ENCODE measurements around the gene RNF31. TPM values are rescaled to one million over a fixed set of nuclear protein-coding genes. Genes with fewer than 3 reads are reported as not detected.
A peak's percentile ranks its signal among the peaks of the same experiment; 100 is the strongest.

RNF31 gene
- total RNA-seq, 1 experiment from 2014 or later = 62.3 TPM

DNA sequence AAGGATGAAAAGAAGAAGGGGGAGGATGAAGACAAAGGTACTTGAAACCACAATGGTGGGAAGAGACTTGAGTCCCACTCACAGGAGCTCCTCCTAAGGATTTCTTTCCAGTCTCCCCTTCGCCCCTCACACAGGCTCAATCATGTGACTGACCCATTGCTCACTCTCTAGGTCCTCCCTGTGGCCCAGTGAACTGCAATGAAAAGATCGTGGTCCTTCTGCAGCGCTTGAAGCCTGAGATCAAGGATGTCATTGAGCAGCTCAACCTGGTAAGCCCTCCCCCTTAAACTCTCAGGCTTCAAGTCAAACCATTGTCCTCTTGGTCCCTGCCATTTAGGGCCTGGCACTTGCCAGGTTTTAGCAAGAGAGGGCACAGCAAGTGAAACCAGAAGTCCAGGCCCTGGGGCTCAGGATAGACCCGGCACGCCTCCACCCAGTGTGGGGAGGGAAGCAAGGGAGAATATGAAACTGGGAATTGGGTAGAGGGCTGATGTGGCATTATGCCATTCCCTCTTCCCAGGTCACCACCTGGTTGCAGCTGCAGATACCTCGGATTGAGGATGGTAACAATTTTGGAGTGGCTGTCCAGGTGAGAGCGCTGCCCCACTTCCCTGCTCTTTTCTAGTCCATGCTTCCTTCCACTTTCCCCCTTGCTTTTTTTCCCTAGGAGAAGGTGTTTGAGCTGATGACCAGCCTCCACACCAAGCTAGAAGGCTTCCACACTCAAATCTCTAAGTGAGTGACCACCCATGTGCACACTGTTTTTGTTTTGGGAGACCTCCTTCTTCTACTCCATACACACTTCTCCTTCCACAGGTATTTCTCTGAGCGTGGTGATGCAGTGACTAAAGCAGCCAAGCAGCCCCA lies 9.5 kb upstream of the RNF31 start:
- DNase-seq (ENCODE audit: low spot score) = no peak

DNA sequence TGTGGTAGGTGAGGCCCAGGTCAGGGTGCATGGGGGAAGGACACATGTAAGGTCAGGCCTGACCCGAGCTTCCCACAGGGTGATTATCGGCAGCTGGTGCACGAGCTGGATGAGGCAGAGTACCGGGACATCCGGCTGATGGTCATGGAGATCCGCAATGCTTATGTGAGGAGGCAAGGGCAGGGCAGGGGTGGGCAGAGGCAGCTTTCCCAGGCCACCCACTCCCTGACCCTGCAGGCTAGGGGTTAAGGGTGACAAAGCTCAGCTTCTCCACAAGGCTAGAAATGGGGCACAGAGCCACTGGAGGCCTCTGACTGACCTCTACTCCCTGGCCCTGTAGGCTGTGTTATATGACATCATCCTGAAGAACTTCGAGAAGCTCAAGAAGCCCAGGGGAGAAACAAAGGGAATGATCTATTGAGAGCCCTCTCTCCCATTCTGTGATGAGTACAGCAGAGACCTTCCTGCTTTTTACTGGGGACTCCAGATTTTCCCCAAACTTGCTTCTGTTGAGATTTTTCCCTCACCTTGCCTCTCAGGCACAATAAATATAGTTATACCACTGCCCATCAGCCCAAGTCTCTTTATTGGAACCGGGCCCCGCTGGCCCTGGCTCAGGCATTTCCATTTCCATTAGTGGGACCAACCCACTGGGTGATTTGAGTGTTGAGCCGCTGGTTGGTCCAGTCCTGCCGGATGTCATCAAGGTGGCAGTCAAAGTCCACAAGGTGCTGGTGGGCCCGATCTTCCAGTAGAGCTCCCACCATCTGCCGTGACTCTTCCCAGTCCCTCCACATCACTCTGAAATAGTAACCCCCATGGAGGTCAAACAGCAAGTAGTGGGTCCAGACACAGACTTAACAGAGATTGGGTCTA lies 8.7 kb upstream of the RNF31 start:
- no peak for DNase-seq (ENCODE audit: low spot score)

DNA sequence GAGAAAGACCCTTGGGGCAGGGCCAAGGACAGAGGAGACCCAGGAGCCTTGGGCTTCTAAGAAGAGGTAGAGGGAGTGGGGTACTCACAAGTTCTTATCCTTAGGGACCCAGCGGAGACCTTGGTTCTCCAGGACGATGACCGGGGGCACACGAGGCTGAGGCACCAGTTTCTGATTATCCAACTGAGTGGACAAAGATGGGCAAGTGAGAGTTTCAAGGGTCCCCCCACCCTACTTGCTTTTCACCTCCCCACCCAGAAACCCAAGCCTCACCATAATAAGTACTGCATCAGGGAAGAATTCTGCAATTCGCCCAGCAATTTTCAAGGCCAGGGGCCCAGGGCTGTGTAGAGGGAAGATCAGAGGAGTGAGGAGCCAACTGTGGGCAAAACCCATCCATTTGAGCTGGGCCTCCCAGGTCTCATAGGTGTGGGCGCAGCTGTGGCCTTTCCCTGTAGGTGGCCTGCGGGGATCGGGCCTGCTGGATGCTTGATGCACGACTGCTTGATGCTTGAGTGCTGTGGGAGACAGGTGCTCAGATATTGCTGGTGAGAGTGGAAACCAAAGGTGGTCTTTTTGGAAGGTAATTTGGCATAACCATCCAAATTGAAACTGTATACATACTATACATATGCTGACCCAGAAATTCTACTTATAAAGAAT lies 7.9 kb upstream of the RNF31 start:
- DNase-seq (ENCODE audit: low spot score) = peak; percentile 32

- DNase-seq (ENCODE audit: low spot score) = peak; percentile 98
Observed at GRCh38 chr14:24141097-24141880, 6.0 kb upstream of the RNF31 start, which contains the start of gene EMC9. Gene EMC9 (minus strand): TSS chr14:24141591. CDS start chr14:24141304, 287 bp downstream.

GRCh38 chr14:24143511-24143910 lies 3.8 kb upstream of the RNF31 start:
- no peak for DNase-seq (ENCODE audit: low spot score)

- DNase-seq (ENCODE audit: low spot score) = no peak
Observed at GRCh38 chr14:24144451-24144850, 2.8 kb upstream of the RNF31 start.

DNA sequence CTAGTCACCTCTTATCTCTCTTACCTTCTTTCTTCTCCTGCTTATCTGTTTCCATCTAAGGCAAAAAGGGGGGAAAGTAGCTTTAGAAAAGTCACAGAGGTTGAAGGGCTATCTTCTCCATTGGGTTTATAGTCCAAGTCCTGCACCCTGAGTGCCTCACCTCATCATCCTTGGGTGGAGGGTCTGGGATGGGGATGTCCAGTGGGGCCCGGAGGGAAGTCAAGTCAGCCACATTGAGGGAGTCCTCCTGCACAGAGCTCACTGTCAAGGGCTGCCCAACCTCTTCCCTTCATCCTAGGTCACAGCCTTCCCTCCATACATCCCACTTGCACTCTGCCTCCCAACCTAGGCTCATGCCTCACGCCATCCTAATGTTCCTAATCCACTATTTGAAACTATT lies 2.1 kb upstream of the RNF31 start:
- no peak for DNase-seq (ENCODE audit: low spot score)

- DNase-seq (ENCODE audit: low spot score) = no peak
Observed at GRCh38 chr14:24145690-24146452, 1.4 kb upstream of the RNF31 start.

GRCh38 chr14:24146453-24146977 lies 783 bp upstream of the RNF31 start, which contains the start of gene PSME2:
Gene PSME2 (minus strand): TSS chr14:24146610. CDS start chr14:24146581, 29 bp downstream.
- DNase-seq (ENCODE audit: low spot score) = peak; percentile 88

DNA sequence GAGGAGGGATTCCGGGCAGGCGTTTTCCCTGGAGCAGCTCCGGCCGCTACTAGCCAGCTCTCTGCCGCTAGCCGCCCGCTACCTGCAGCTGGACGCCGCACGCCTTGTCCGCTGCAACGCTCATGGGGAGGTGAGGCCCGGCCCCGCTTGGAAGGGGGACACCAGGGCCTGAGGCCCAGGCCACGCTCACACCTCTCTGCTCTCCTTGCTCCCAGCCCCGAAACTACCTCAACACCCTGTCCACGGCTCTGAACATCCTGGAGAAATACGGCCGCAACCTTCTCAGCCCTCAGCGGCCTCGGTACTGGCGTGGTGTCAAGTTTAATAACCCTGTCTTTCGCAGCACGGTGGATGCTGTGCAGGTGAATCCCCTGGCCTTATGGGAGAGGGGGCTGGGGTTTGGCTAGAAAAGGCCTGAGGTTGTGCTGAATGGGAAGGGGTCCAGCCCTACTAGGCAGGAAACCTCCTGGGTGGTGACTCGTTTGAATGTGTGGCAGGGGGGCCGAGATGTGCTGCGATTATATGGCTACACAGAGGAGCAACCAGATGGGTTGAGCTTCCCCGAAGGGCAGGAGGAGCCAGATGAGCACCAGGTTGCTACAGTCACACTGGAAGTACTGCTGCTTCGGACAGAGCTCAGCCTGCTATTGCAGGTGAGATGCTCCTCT lies 597 bp downstream of the RNF31 start:
- no peak for DNase-seq (ENCODE audit: low spot score)

GRCh38 chr14:24149302-24149969 lies 2.1 kb downstream of the RNF31 start:
- no peak for DNase-seq (ENCODE audit: low spot score)

DNA sequence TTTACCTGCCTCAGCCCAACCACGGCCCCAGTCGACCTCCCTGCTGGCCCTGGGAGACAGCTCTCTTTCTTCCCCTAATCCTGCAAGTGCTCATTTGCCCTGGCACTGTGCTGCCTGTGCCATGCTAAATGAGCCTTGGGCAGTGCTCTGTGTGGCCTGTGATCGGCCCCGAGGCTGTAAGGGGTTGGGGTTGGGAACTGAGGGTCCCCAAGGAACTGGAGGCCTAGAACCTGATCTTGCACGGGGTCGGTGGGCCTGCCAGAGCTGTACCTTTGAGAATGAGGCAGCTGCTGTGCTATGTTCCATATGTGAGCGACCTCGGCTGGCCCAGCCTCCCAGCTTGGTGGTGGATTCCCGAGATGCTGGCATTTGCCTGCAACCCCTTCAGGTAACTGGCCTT lies 2.8 kb downstream of the RNF31 start:
- no peak for DNase-seq (ENCODE audit: low spot score)

GRCh38 chr14:24150567-24150966 lies 3.3 kb downstream of the RNF31 start:
- no peak for DNase-seq (ENCODE audit: low spot score)

- DNase-seq (ENCODE audit: low spot score) = no peak
Observed at GRCh38 chr14:24150993-24151392, 3.7 kb downstream of the RNF31 start.

DNA sequence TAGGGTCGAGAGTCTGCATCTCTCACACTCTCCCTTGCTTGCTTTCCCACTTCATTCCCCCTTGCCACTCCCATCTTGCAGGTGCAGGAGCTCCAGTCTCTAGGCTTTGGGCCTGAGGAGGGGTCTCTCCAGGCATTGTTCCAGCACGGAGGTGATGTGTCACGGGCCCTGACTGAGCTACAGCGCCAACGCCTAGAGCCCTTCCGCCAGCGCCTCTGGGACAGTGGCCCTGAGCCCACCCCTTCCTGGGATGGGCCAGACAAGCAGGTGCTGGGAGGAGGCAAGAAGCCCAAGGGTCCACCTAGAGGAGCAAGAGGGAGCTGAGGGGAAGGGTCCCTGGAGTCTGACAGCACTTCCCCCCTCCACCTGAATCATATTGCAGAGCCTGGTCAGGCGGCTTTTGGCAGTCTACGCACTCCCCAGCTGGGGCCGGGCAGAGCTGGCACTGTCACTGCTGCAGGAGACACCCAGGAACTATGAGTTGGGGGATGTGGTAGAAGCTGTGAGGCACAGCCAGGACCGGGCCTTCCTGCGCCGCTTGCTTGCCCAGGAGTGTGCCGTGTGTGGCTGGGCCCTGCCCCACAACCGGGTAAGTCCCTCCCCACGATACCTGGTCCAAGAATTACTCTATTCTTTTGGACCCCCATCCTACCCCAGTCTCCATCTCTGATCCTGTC lies 4.2 kb downstream of the RNF31 start:
- no peak for DNase-seq (ENCODE audit: low spot score)

GRCh38 chr14:24155100-24155499 lies 7.8 kb downstream of the RNF31 start:
- DNase-seq (ENCODE audit: low spot score) = no peak

- DNase-seq (ENCODE audit: low spot score) = no peak
Observed at GRCh38 chr14:24156840-24157239, 9.5 kb downstream of the RNF31 start.

GRCh38 chr14:24157331-24157730 lies 10.0 kb downstream of the RNF31 start:
- no peak for DNase-seq (ENCODE audit: low spot score)

Data from HT-29 (cell line).